ENCODE measurements around the gene IL1RAPL2.

DNA sequence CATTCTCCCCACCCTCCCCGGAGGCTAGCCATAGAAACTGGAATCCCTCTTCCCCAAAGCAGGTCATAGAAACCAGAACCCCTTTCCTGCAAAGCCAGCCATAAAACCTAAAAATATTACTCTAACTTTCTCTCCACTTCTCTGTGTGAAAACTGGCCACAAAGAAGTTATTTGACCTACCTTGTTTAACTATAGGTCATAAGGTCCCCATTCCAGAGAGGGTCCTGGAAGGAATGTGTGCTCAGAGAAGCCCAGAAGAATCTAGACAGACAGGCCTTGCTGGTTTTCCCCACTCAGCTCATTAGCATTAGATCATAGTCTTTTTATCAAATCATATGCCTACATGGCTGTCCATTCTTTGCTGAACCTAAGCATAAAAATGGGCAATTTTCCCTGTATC, 707.3 kb downstream of the IL1RAPL2 start:
- no peak for TF ChIP-seq YY1 (IDR thresholded peaks at IDR 0.05; ENCODE audit: insufficient read depth, insufficient read length)
- no peak for TF ChIP-seq ZNF274 (IDR thresholded peaks at IDR 0.05; ENCODE audit: low read depth, low read length)
- TF ChIP-seq SUZ12 (IDR thresholded peaks at IDR 0.05; ENCODE audit: extremely low read depth, insufficient read depth, insufficient read length) = no peak

Measured in NT2/D1 (cell line).